K562 (cell line): ENCODE results near the gene UTP14A. TPM values are rescaled to one million over a fixed set of nuclear protein-coding genes. Genes with fewer than 3 reads are reported as not detected.
"Not testable (repeated sequence)": the region's sequence is repeated elsewhere in the genome, so short reads cannot be mapped to it uniquely, and the experiment has no call there.

Source experiments
- ATAC-seq: fragments of 200-7000 bp; cut with Tn5 transposase; 3 replicates; pipeline ENCODE4 v1.9.1; 2020; ENCODE audit warnings: moderate library complexity
- BruUV-seq: library from RNA; stranded (reverse); fragments of 400-500 nt; replicated peaks from 2 replicates; lab custom pipeline; 2021; lab: Mats Ljungman, UMichigan
- CTCF ChIA-PET: fragments of 300-600 bp; formaldehyde crosslinking; extraction: SDS; loops from one replicate; lab custom pipeline; 2021; ENCODE audit warnings: low intra/inter-chr PET ratio; lab: Yijun Ruan, JAX
- POLR2A ChIA-PET: fragments of 300-600, 350-650 bp; sonication (Branson Sonifier 250); formaldehyde crosslinking; extraction: SDS; loops from one replicate; lab custom pipeline; 2021; ENCODE audit warnings: antibody characterized with exemption, inconsistent platforms; lab: Yijun Ruan, JAX
- DNase-seq, 4 experiments: peaks; one replicate each; pipeline versions ENCODE4 v3.0.0 to v3.0.0-alpha.2; 2011 to 2018; ENCODE audit warnings: low spot score in 3 of 4, mixed read lengths in 3 of 4; ENCODE audit errors: extremely low read depth in 1 of 4
- FAIRE-seq: peaks from 2 replicates; lab custom pipeline; 2011; peaks lifted over from hg19 to GRCh38; lab: Jason Lieb, UNC
- H2AFZ ChIP-seq: 2 replicates; pipeline ENCODE4 v1.6.0; 2011; ENCODE audit warnings: low read depth, low read length, control low read depth, inconsistent platforms
- H3K27ac ChIP-seq: fragments of 200-600 bp; 3 replicates; pipeline ENCODE4 v1.8.0; 2011; ENCODE audit warnings: low read depth, mild to moderate bottlenecking, control low read depth, inconsistent platforms, low read length, moderate library complexity, mixed read lengths; ENCODE audit errors: extremely low read depth
- H3K27me3 ChIP-seq, 2 experiments: fragments of 300-600 bp in 1 of 2; 2 replicates in 1 of 2; 3 replicates in 1 of 2; pipeline versions ENCODE4 v1.6.0 to v1.8.0; 2011; ENCODE audit warnings: inconsistent platforms in 2 of 2, low read length in 2 of 2, mild to moderate bottlenecking in 1 of 2, mixed read lengths in 1 of 2, moderate library complexity in 1 of 2; ENCODE audit not compliant: control insufficient read depth in 2 of 2, insufficient read depth in 2 of 2
- H3K36me3 ChIP-seq: fragments of 300-600 bp; 3 replicates; pipeline ENCODE4 v1.8.0; 2011; ENCODE audit warnings: mild to moderate bottlenecking, low read length, inconsistent platforms; ENCODE audit not compliant: control insufficient read depth, insufficient read depth
- H3K4me1 ChIP-seq, 2 experiments: fragments of 200-600 bp in 1 of 2; replicated peaks in 1 of 2; 2 replicates in 1 of 2; 3 replicates in 1 of 2; pipeline versions ENCODE4 v1.5.1 to v1.8.0; 2011; ENCODE audit warnings: inconsistent platforms in 2 of 2, low read length in 2 of 2, mild to moderate bottlenecking in 1 of 2, mixed read lengths in 1 of 2, moderate library complexity in 1 of 2; ENCODE audit not compliant: control insufficient read depth in 2 of 2, insufficient read depth in 2 of 2
- H3K4me2 ChIP-seq: 2 replicates; pipeline ENCODE4 v1.6.1; 2011; ENCODE audit warnings: low read length, control low read depth, inconsistent platforms, mixed read lengths; ENCODE audit not compliant: insufficient read depth
- H3K4me3 ChIP-seq: fragments of 200-600 bp; sonication (generic), shearing (Covaris generic); 2 replicates; pipeline ENCODE4 v1.5.1; 2016; ENCODE audit warnings: control low read depth, inconsistent platforms
- H3K79me2 ChIP-seq: fragments of 200-600 bp; 3 replicates; pipeline ENCODE4 v1.8.0; 2011; ENCODE audit warnings: low read length, inconsistent platforms; ENCODE audit not compliant: control insufficient read depth, insufficient read depth
- H3K9ac ChIP-seq, 2 experiments: 2 replicates each; pipeline versions ENCODE4 v1.6.0 to v1.6.1; 2011; ENCODE audit warnings: low read depth in 2 of 2, low read length in 2 of 2, control low read depth in 1 of 2, inconsistent platforms in 1 of 2, mild to moderate bottlenecking in 1 of 2, mixed read lengths in 1 of 2; ENCODE audit not compliant: insufficient read depth in 1 of 2
- H3K9me1 ChIP-seq: one replicate; pipeline ENCODE4 v1.6.0; 2011; ENCODE audit warnings: inconsistent platforms, mild to moderate bottlenecking, low read length, moderate library complexity; ENCODE audit not compliant: control insufficient read depth, insufficient read depth
- H3K9me3 ChIP-seq: replicated peaks from 2 replicates; pipeline ENCODE4 v1.5.1; 2011; ENCODE audit warnings: low read depth, low read length, inconsistent platforms; ENCODE audit not compliant: control insufficient read depth, insufficient read depth
- H4K20me1 ChIP-seq: replicated peaks from 2 replicates; pipeline ENCODE4 v1.6.1; 2011; ENCODE audit warnings: low read length, inconsistent platforms, mixed read lengths; ENCODE audit not compliant: control insufficient read depth, insufficient read depth
- ATF1 ChIP-seq, 2 experiments: fragments of 450-650 bp in 1 of 2; IDR thresholded peaks; 2 replicates each; pipeline ENCODE4 v1.6.1; 2016; ENCODE audit warnings: missing compliant biosample characterization in 1 of 2, missing genetic modification characterization in 1 of 2
- CREM ChIP-seq: IDR thresholded peaks from 2 replicates; pipeline ENCODE4 v1.6.1; 2014; ENCODE audit warnings: antibody characterized with exemption, low read depth
- ETV5 ChIP-seq: sonication (generic); formaldehyde crosslinking; IDR thresholded peaks from 2 replicates; pipeline ENCODE4 v1.4.0; 2020; ENCODE audit warnings: low read depth, mild to moderate bottlenecking, missing genetic modification reagents
- FOXA3 ChIP-seq, 2 experiments: fragments of 450-650 bp in 1 of 2; sonication (generic) in 1 of 2; formaldehyde crosslinking; IDR thresholded peaks in 1 of 2; conservative IDR thresholded peaks in 1 of 2; 2 replicates each; pipeline versions ENCODE4 v1.4.0 to v1.8.0; 2020 to 2022; ENCODE audit warnings: mild to moderate bottlenecking in 2 of 2, missing genetic modification reagents in 1 of 2
- FOXK2 ChIP-seq, 2 experiments: fragments of 450-650 bp; IDR thresholded peaks in 1 of 2; conservative IDR thresholded peaks in 1 of 2; 2 replicates each; pipeline ENCODE4 v1.6.1; 2016; ENCODE audit warnings: low read depth in 2 of 2, mild to moderate bottlenecking in 1 of 2
- GTF2F1 ChIP-seq: IDR thresholded peaks from 2 replicates; pipeline ENCODE4 v1.6.1; 2011; ENCODE audit warnings: low read depth, low read length, improper control_type of control experiment
- NBN ChIP-seq: fragments of 450-650 bp; IDR thresholded peaks from 2 replicates; pipeline ENCODE4 v1.6.1; 2016; ENCODE audit warnings: low read depth, mild to moderate bottlenecking
- NR2C2 ChIP-seq, 2 experiments: fragments of 200-800 bp in 1 of 2; sonication (Bioruptor generic) in 1 of 2; sonication (generic) in 1 of 2; formaldehyde crosslinking in 1 of 2; IDR thresholded peaks; 2 replicates each; pipeline versions ENCODE4 v1.6.1 to v1.8.0; 2016 to 2022; ENCODE audit warnings: mild to moderate bottlenecking in 1 of 2, missing compliant biosample characterization in 1 of 2, missing genetic modification characterization in 1 of 2, missing genetic modification reagents in 1 of 2
- YY1 ChIP-seq, 3 experiments: IDR thresholded peaks; 2 replicates each; pipeline ENCODE4 v1.6.1; 2011; ENCODE audit warnings: low read length in 2 of 3, mild to moderate bottlenecking in 2 of 3, moderate library complexity in 2 of 3, borderline replicate concordance in 1 of 3, control low read depth in 1 of 3, low read depth in 1 of 3; ENCODE audit not compliant: insufficient read depth in 3 of 3, insufficient replicate concordance in 2 of 3, control insufficient read depth in 1 of 3, insufficient read length in 1 of 3; ENCODE audit errors: extremely low read depth in 1 of 3
- ZNF217 ChIP-seq: sonication (generic); formaldehyde crosslinking; IDR thresholded peaks from 2 replicates; pipeline ENCODE4 v1.8.0; 2022; ENCODE audit warnings: mild to moderate bottlenecking, missing genetic modification reagents
- ZNF830 ChIP-seq: fragments of 250-450 bp; sonication (Bioruptor Pico); IDR thresholded peaks from 2 replicates; pipeline ENCODE4 v1.5.0; 2021; ENCODE audit warnings: mild to moderate bottlenecking
- WGBS: fragments of 100-300 bp; shearing (Covaris generic); methylation state at CpG from one replicate; pipeline ENCODE4 v1.1.6; 2016; ENCODE audit warnings: low coverage, mixed read lengths; ENCODE audit not compliant: insufficient coverage; ENCODE audit errors: missing lambda C conversion rate; 5-methylcytosine and 5-hydroxymethylcytosine counted together
- in situ Hi-C: fragments of 300-500 bp; cut with MboI; formaldehyde crosslinking; loops from 4 replicates; pipeline ENCODE4 v1.15.0; 2018; ENCODE audit warnings: inconsistent platforms, mixed read lengths
- intact Hi-C: fragments of 100-400 bp; cut with micrococcal nuclease; formaldehyde crosslinking; loops from 2 replicates; pipeline ENCODE4 v1.14.2; 2022
- polyA plus RNA-seq, 8 experiments: library from polyadenylated mRNA; depleted of rRNA in 4 of 8; stranded (reverse) in 5 of 8; unstranded in 3 of 8; fragments of >200 nt; fragmentation: Nextera tagmentation in 2 of 8; fragmentation: Illumina TruSeq in 1 of 8; extraction: Ambion mirVana in 2 of 8; extraction: Trizol in 1 of 8; gene quantifications; 2 replicates each; pipeline versions ENCODE4 v1.2.1 to v1.2.3, GENCODE V29; 2011 to 2014; ENCODE audit warnings: inconsistent platforms in 1 of 8, missing spikeins in 1 of 8
- total RNA-seq, 7 experiments: library from RNA; depleted of rRNA in 6 of 7; stranded (reverse); fragments of >200 nt in 6 of 7; fragmentation: Illumina TruSeq in 2 of 7; extraction: Trizol in 2 of 7; gene quantifications; 2 replicates each; pipeline versions ENCODE4 v1.2.1 to v1.2.3, GENCODE V29; 2011 to 2021; ENCODE audit warnings: low replicate concordance in 1 of 7

Gene UTP14A
- total and polyA plus RNA-seq, 9 of the 15 experiments (the other 6 are each of a cell fraction or from before 2014, with no cell fraction given) = 30.5 to 91.0 (median 64.1) TPM

DNA sequence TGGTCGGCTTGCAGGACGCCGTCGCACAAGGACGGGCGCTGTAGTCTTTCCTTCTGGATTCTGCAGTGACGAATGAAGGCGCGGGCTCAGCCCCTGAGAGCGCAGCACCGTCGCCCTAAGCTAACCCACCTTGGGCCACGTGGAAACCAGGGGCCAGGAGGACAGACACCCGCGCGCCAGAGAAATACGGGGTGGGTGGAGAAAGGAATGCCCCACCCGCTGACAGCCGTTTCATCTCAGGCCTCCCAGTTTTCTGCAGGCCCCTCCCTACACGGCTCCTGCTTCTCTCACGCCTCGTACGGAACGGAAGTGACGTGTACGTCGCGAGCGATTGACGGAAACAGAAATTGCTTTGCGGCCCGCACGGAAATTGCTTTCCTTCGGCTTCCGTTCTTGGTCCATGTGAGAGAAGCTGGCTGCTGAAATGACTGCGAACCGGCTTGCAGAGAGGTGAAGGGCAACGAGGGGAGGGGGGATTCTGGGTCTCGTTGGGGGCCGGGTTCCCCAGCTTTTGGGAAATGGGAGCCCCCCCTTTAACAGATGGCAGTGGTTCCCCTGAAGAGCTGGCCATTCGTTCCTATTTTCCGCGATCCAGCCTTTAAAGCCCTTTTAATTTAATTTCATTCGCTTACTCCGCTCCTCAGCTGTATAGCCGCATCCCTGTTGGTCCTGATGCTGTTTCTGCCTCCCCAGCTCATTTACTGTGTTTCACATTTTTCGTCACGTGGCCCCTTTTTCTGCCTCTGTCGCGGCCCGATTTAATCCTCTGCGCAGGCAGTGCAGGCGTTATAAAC lies at the start of gene UTP14A (continued):
- no peak for TF ChIP-seq GTF2F1
- peak; percentile 65 for TF ChIP-seq ETV5
- 0 out of 2 replicates have a peak, but pooled peaks have one; percentile 13 for TF ChIP-seq ATF1 (CRISPR knock-in tag; IDR thresholded peaks at IDR 0.05)
- peak; percentile 96 for TF ChIP-seq ATF1 (tag; IDR thresholded peaks at IDR 0.05)
- peak; percentile 35; the same call in 1 of the 2 replicates for TF ChIP-seq NR2C2 (CRISPR knock-in tag; IDR thresholded peaks at IDR 0.05)
- no peak for TF ChIP-seq NR2C2 (tag; IDR thresholded peaks at IDR 0.05)
- peak; percentile 62; the same call in 1 of the 2 replicates for TF ChIP-seq NBN
- peak; percentile 98 for TF ChIP-seq CREM
- no peak for TF ChIP-seq ZNF830 (CRISPR knock-in tag)
- no peak for TF ChIP-seq ZNF217 (CRISPR knock-in tag)
- TF ChIP-seq, all 486 proteins: peak for 91

DNA sequence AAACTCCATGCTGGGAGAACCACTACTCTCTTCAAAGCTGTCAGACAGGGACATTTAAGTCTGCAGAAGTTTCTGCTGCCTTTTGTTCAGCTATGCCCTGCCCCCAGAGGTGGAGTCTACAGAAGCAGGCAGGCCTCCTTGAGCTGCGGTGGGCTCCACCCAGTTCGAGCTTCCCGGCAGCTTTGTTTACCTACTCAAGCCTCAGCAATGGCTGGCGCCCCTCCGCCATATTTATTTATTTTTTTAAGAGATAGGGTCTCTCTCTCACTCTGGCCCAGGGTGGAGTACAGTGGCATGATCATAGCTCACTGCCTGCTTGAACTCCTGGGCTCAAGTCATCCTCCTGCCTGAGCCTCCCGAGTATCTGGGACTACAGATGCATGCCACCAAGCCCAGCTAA lies 46.8 kb upstream of the UTP14A start:
- DNase-seq, intact Hi-C loops, H3K27me3 ChIP-seq, H3K4me3 ChIP-seq, H4K20me1 ChIP-seq, H3K9me3 ChIP-seq, H3K9ac ChIP-seq, BruUV-seq, FAIRE-seq, H3K4me2 ChIP-seq, CTCF ChIA-PET, H3K36me3 ChIP-seq, H3K9me1 ChIP-seq, H3K79me2 ChIP-seq, H3K4me1 ChIP-seq, in situ Hi-C loops: not testable (repeated sequence)
- peak overlapping the region; percentile 95 for H2AFZ ChIP-seq
- WGBS = 5% methylated on average over 6 of the region's 6 CpGs
- peak; percentile 60 for ATAC-seq
- TF ChIP-seq YY1 (IDR thresholded peaks at IDR 0.05; ENCODE audit: borderline replicate concordance in 1 of 3, control insufficient read depth in 1 of 3, extremely low read depth in 1 of 3, insufficient read depth in 3 of 3, insufficient read length in 1 of 3, insufficient replicate concordance in 2 of 3, low read depth in 1 of 3, low read length in 2 of 3) = peak in 2 of 3 experiments; percentile 24 to 25
- peak; percentile 75 to 81 for TF ChIP-seq FOXK2 (conservative IDR thresholded peaks at IDR 0.05 in 1 of 2, IDR thresholded peaks at IDR 0.05 in 1 of 2; ENCODE audit: low read depth in 2 of 2)
- TF ChIP-seq FOXA3 (CRISPR knock-in tag; conservative IDR thresholded peaks at IDR 0.05 in 1 of 2, IDR thresholded peaks at IDR 0.05 in 1 of 2) = 0 out of 4 replicates have a peak, but pooled peaks of 1 of the 2 experiments have one; percentile 29
- POLR2A ChIA-PET = interaction anchor here (0.6 kb wide), 1 partner anchor 113 kb away, joined by 3 read pairs; no protein-coding TSS in a partner anchor
- peak overlapping the region; percentile 49; the same call in 1 of the 3 replicates for H3K27ac ChIP-seq
